Measurements from ENCODE around the gene CEBPZ. TPM values are rescaled to one million over a fixed set of nuclear protein-coding genes. Genes with fewer than 3 reads are reported as not detected.
"Not testable (repeated sequence)": the region's sequence is repeated elsewhere in the genome, so short reads cannot be mapped to it uniquely, and the experiment has no call there.

The CEBPZ gene
- total and polyA plus RNA-seq, 2 donors (not counting 3 experiments of a cell fraction or from before 2014, with no cell fraction given): 3.6 to 46.9 TPM

GRCh38 chr2:37226863-37227262, 4.5 kb downstream of the CEBPZ start:
- peaks cover 59% of the 10 kb centered on the region for H3K79me2 ChIP-seq (ENCODE audit: control insufficient read depth, insufficient read depth, low read length)
- dilution Hi-C loops (cut with MboI; ENCODE audit: extremely low pct_ligation_motif_present, low sequenced_read_pairs): no loop called here
- H3K27ac ChIP-seq (ENCODE audit: insufficient read depth, low read depth, low read length): no peak overlapping the region
- no peak for FAIRE-seq
- H3K4me1 ChIP-seq (ENCODE audit: control insufficient read depth, extremely low read depth, insufficient read depth, low read length): peaks cover 15% of the 10 kb centered on the region
- no peaks in the 10 kb centered on the region for H4K20me1 ChIP-seq (replicated peaks; ENCODE audit: control insufficient read depth, extremely low read depth, insufficient read depth, low read length)
- DNase-seq (ENCODE audit: low read depth, low spot score): no peak
- H3K4me2 ChIP-seq (ENCODE audit: insufficient read depth, low read length): no peak overlapping the region
- TF ChIP-seq MAX (IDR thresholded peaks at IDR 0.05; ENCODE audit: insufficient read depth, insufficient read length) (no peak), EZH2 (IDR thresholded peaks at IDR 0.05; ENCODE audit: borderline replicate concordance, low read depth, low read length, severe bottlenecking) (no peak), FOS (IDR thresholded peaks at IDR 0.05; ENCODE audit: borderline replicate concordance, insufficient read depth, low read length) (no peak), CTCF (IDR thresholded peaks at IDR 0.05; ENCODE audit: extremely low read depth in 1 of 2, insufficient read depth in 1 of 2, low read depth in 1 of 2, low read length in 2 of 2) (no peak), MYC (IDR thresholded peaks at IDR 0.05; ENCODE audit: low read depth, low read length) (no peak), JUN (IDR thresholded peaks at IDR 0.05; ENCODE audit: borderline replicate concordance, insufficient read depth, insufficient read length, low read depth) (no peak), GATA2 (IDR thresholded peaks at IDR 0.05; ENCODE audit: insufficient read depth, insufficient read length, low read depth, low read length) (no peak), POLR2A (IDR thresholded peaks at IDR 0.05; ENCODE audit: low read depth, low read length) (no peak), POLR2AphosphoS5 (IDR thresholded peaks at IDR 0.05; ENCODE audit: insufficient read depth, low read depth, low read length) (no peak)
- H3K36me3 ChIP-seq (ENCODE audit: control insufficient read depth in 2 of 2, extremely low read depth in 1 of 2, insufficient read depth in 2 of 2, low read length in 2 of 2): peaks cover 5 to 7% of the 10 kb centered on the region in 2 experiments
- ChIA-PET CTCF (interaction anchor here (0.6 kb wide), 1 partner anchor 77 kb away, joined by 3 read pairs; no protein-coding TSS in a partner anchor), POLR2A (no interaction called here)
- H2AFZ ChIP-seq (ENCODE audit: low read depth, low read length): no peak overlapping the region
- H3K9me3 ChIP-seq (replicated peaks; ENCODE audit: control insufficient read depth, insufficient read depth, low read length): no peaks in the 10 kb centered on the region
- no peak overlapping the region for H3K4me3 ChIP-seq (replicated peaks in 1 of 3; ENCODE audit: insufficient read depth in 1 of 3, low read depth in 1 of 3, low read length in 3 of 3)
- H3K9ac ChIP-seq (replicated peaks; ENCODE audit: extremely low read depth, insufficient read depth, low read length): no peak overlapping the region
- intact Hi-C loops (cut with micrococcal nuclease): no loop called here
- BruUV-seq (replicated peaks): no TSS peak
- no peaks in the 10 kb centered on the region for H3K9me1 ChIP-seq (replicated peaks; ENCODE audit: control insufficient read depth, extremely low read depth, insufficient read depth, low read length)
- H3K27me3 ChIP-seq (ENCODE audit: control insufficient read depth in 2 of 2, insufficient read depth in 2 of 2, low read length in 2 of 2): no peaks in the 10 kb centered on the region

- POLR2A ChIA-PET; H3K4me1 ChIP-seq (ENCODE audit: control insufficient read depth, extremely low read depth, insufficient read depth, low read length); DNase-seq (ENCODE audit: low read depth, low spot score); H3K27me3 ChIP-seq (ENCODE audit: control insufficient read depth in 2 of 2, insufficient read depth in 2 of 2, low read length in 2 of 2); intact Hi-C loops (cut with micrococcal nuclease); FAIRE-seq; H3K27ac ChIP-seq (ENCODE audit: insufficient read depth, low read depth, low read length); H3K9me3 ChIP-seq (replicated peaks; ENCODE audit: control insufficient read depth, insufficient read depth, low read length); CTCF ChIA-PET; H3K9me1 ChIP-seq (replicated peaks; ENCODE audit: control insufficient read depth, extremely low read depth, insufficient read depth, low read length); H4K20me1 ChIP-seq (replicated peaks; ENCODE audit: control insufficient read depth, extremely low read depth, insufficient read depth, low read length); BruUV-seq (replicated peaks); H3K9ac ChIP-seq (replicated peaks; ENCODE audit: extremely low read depth, insufficient read depth, low read length); dilution Hi-C loops (cut with MboI; ENCODE audit: extremely low pct_ligation_motif_present, low sequenced_read_pairs); H2AFZ ChIP-seq (ENCODE audit: low read depth, low read length); H3K4me3 ChIP-seq (replicated peaks in 1 of 3; ENCODE audit: insufficient read depth in 1 of 3, low read depth in 1 of 3, low read length in 3 of 3); H3K4me2 ChIP-seq (ENCODE audit: insufficient read depth, low read length): not testable (repeated sequence)
- Histone ChIP-seq H3K36me3 (ENCODE audit: control insufficient read depth in 2 of 2, extremely low read depth in 1 of 2, insufficient read depth in 2 of 2, low read length in 2 of 2) (peaks cover 9 to 10% of the 10 kb centered on the region in 2 experiments), H3K79me2 (ENCODE audit: control insufficient read depth, insufficient read depth, low read length) (peaks cover 47% of the 10 kb centered on the region)
These were observed 6.3 kb downstream of the CEBPZ start for GRCh38 chr2:37225129-37225528.
